Gastrocnemius medialis (tissue), 4 donors: Measurements from ENCODE around the gene ADARB2.

Experiments used
- POLR2A ChIP-seq, 2 donors: fragments of 450-650 bp; IDR thresholded peaks; one replicate each; pipeline ENCODE4 v1.6.1; 2017; ENCODE audit warnings: antibody characterized with exemption in 2 of 2, mild to moderate bottlenecking in 2 of 2, moderate library complexity in 2 of 2
- TF ChIP-seq, protein P1 (sequence below), 5 experiments: fragments of 450-650 bp in 3 of 5; fragments of 200-600 bp in 2 of 5; sonication (generic) in 2 of 5; IDR thresholded peaks in 4 of 5; conservative IDR thresholded peaks in 1 of 5; 1 replicate in 4 of 5; 2 replicates in 1 of 5; pipeline ENCODE4 v1.5.1; 2016 to 2019; ENCODE audit warnings: antibody characterized with exemption in 5 of 5, mild to moderate bottlenecking in 3 of 5, moderate library complexity in 3 of 5

DNA sequence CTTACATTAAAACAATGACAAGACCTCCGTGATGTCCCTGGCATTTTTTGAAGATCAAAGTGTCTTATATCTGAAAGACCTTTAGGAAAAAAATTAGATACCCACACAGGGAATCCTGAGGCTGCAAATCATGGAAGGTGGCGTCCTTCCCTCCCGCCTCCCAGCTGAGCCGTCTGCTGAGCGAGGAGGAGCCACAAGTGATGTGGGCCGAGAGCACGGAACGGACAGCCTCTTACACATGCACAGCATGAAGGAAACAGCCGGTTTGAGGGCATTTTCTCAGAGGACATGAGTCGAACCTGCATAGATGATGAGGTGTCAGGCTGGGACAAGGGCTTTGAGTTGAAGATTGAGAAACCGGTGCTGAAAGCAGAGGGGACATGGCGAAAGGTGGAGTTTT, 163.3 kb downstream of the ADARB2 start:
- TF ChIP-seq, protein P1, sequence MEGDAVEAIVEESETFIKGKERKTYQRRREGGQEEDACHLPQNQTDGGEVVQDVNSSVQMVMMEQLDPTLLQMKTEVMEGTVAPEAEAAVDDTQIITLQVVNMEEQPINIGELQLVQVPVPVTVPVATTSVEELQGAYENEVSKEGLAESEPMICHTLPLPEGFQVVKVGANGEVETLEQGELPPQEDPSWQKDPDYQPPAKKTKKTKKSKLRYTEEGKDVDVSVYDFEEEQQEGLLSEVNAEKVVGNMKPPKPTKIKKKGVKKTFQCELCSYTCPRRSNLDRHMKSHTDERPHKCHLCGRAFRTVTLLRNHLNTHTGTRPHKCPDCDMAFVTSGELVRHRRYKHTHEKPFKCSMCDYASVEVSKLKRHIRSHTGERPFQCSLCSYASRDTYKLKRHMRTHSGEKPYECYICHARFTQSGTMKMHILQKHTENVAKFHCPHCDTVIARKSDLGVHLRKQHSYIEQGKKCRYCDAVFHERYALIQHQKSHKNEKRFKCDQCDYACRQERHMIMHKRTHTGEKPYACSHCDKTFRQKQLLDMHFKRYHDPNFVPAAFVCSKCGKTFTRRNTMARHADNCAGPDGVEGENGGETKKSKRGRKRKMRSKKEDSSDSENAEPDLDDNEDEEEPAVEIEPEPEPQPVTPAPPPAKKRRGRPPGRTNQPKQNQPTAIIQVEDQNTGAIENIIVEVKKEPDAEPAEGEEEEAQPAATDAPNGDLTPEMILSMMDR (IDR thresholded peaks at IDR 0.05 in 4 of 5, conservative IDR thresholded peaks at IDR 0.05 in 1 of 5), result no peak
- no peak for TF ChIP-seq POLR2A (IDR thresholded peaks at IDR 0.05)
